GM12878 (cell line): ENCODE results near the gene KAZN. TPM values are rescaled to one million over a fixed set of nuclear protein-coding genes. Genes with fewer than 3 reads are reported as not detected.

Experiments
- ATAC-seq: fragments of 200-7000 bp; cut with Tn5 transposase; 3 replicates; pipeline ENCODE4 v1.9.1; 2020; ENCODE audit warnings: mild to moderate bottlenecking, moderate library complexity
- BruUV-seq: library from RNA; stranded (reverse); fragments of 400-500 nt; replicated peaks from 2 replicates; lab custom pipeline; 2021; lab: Mats Ljungman, UMichigan
- CTCF ChIA-PET: fragments of 300-600 bp; sonication (Branson Sonifier 250); formaldehyde crosslinking; extraction: SDS; loops from one replicate; lab custom pipeline; 2021; ENCODE audit warnings: inconsistent platforms; lab: Yijun Ruan, JAX
- POLR2A ChIA-PET: fragments of 350-600 bp; formaldehyde crosslinking; extraction: SDS; loops from one replicate; lab custom pipeline; 2021; ENCODE audit warnings: inconsistent platforms; lab: Charles Lee
- RAD21 ChIA-PET: fragments of 300-600 bp; sonication (Branson Sonifier 250); formaldehyde crosslinking; loops from one replicate; lab custom pipeline; 2023; ENCODE audit warnings: antibody characterized with exemption; ENCODE audit not compliant: unreplicated experiment; lab: Charles Lee
- SMC1A ChIA-PET: fragments of 300-600 bp; sonication (Branson Sonifier 250); formaldehyde crosslinking; loops from one replicate; lab custom pipeline; 2023; ENCODE audit not compliant: unreplicated experiment, uncharacterized antibody; lab: Charles Lee
- DNase-seq: peaks from one replicate; pipeline ENCODE4 v3.0.0-alpha.2; 2011; ENCODE audit warnings: low read depth, low spot score
- FAIRE-seq: peaks from 3 replicates; lab custom pipeline; 2011; peaks lifted over from hg19 to GRCh38; lab: Jason Lieb, UNC
- H2AFZ ChIP-seq: 2 replicates; pipeline ENCODE4 v1.6.0; 2011; ENCODE audit warnings: low read depth, low read length, control low read depth; ENCODE audit not compliant: control insufficient read depth
- H3K27ac ChIP-seq: 2 replicates; pipeline ENCODE4 v1.5.1; 2011; ENCODE audit warnings: control low read depth; ENCODE audit not compliant: control insufficient read depth, insufficient read depth
- H3K27me3 ChIP-seq, 2 experiments: replicated peaks in 1 of 2; 2 replicates each; pipeline versions ENCODE4 v1.6.0 to v1.6.1; 2011; ENCODE audit warnings: low read length in 1 of 2; ENCODE audit not compliant: control insufficient read depth in 2 of 2, insufficient read depth in 2 of 2
- H3K36me3 ChIP-seq, 2 experiments: 2 replicates each; pipeline ENCODE4 v1.5.1; 2011; ENCODE audit warnings: low read length in 1 of 2; ENCODE audit not compliant: control insufficient read depth in 2 of 2, insufficient read depth in 2 of 2
- H3K4me1 ChIP-seq: 2 replicates; pipeline ENCODE4 v1.6.1; 2011; ENCODE audit warnings: mild to moderate bottlenecking, low read length, moderate library complexity, mixed read lengths; ENCODE audit not compliant: control insufficient read depth, insufficient read depth
- H3K4me2 ChIP-seq: 2 replicates; pipeline ENCODE4 v1.6.0; 2011; ENCODE audit warnings: control low read depth; ENCODE audit not compliant: control insufficient read depth, insufficient read depth
- H3K4me3 ChIP-seq: fragments of 200-600 bp; sonication (generic); 2 replicates; pipeline ENCODE4 v1.5.1; 2016
- H3K79me2 ChIP-seq: 2 replicates; pipeline ENCODE4 v1.6.0; 2011; ENCODE audit warnings: low read length; ENCODE audit not compliant: control insufficient read depth, insufficient read depth
- H3K9ac ChIP-seq: 2 replicates; pipeline ENCODE4 v1.8.0; 2011; ENCODE audit warnings: low read length, control low read depth, mixed read lengths; ENCODE audit not compliant: control insufficient read depth, insufficient read depth
- H3K9me3 ChIP-seq: replicated peaks from 3 replicates; pipeline ENCODE4 v1.5.1; 2011; ENCODE audit warnings: mild to moderate bottlenecking, low read length; ENCODE audit not compliant: control insufficient read depth, insufficient read depth
- H4K20me1 ChIP-seq: 2 replicates; pipeline ENCODE4 v1.6.0; 2011; ENCODE audit not compliant: control insufficient read depth, insufficient read depth
- ASH2L ChIP-seq: fragments of 300-600, 200-600 bp; sonication (generic); IDR thresholded peaks from 2 replicates; pipeline ENCODE4 v1.6.1; 2017; ENCODE audit warnings: low read depth, mild to moderate bottlenecking, borderline replicate concordance
- HDAC6 ChIP-seq: fragments of 200-600 bp; sonication (generic); IDR thresholded peaks from one replicate; pipeline ENCODE4 v1.8.0; 2017; ENCODE audit warnings: antibody characterized with exemption; ENCODE audit not compliant: unreplicated experiment
- MYB ChIP-seq: fragments of 150-350 bp; IDR thresholded peaks from 2 replicates; pipeline ENCODE4 v1.6.1; 2014; ENCODE audit warnings: mild to moderate bottlenecking, low read depth, low read length, borderline replicate concordance
- NR2F1 ChIP-seq: fragments of 450-650 bp; conservative IDR thresholded peaks from 2 replicates; pipeline ENCODE4 v1.6.1; 2017; ENCODE audit warnings: mild to moderate bottlenecking
- SMAD1 ChIP-seq: fragments of 450-650 bp; IDR thresholded peaks from 2 replicates; pipeline ENCODE4 v1.6.1; 2018; ENCODE audit warnings: mild to moderate bottlenecking, low read depth; ENCODE audit not compliant: partially characterized antibody
- WRNIP1 ChIP-seq: IDR thresholded peaks from 2 replicates; pipeline ENCODE4 v1.6.1; 2011; ENCODE audit warnings: low read depth, low read length, improper control_type of control experiment, borderline replicate concordance
- ZBED1 ChIP-seq: IDR thresholded peaks from 2 replicates; pipeline ENCODE4 v1.6.1; 2016; ENCODE audit warnings: borderline replicate concordance
- ZNF207 ChIP-seq: fragments of 450-650 bp; IDR thresholded peaks from 2 replicates; pipeline ENCODE4 v1.6.1; 2014; ENCODE audit warnings: antibody characterized with exemption, mild to moderate bottlenecking, borderline replicate concordance
- WGBS: methylation state at CpG from one replicate; pipeline ENCODE4 v1.1.6; 2016; ENCODE audit warnings: low lambda C conversion rate; ENCODE audit not compliant: insufficient replicate concordance, insufficient coverage; ENCODE audit errors: missing lambda C conversion rate; 5-methylcytosine and 5-hydroxymethylcytosine counted together
- in situ Hi-C: fragments of 300-500 bp; cut with MboI; formaldehyde crosslinking; loops from 9 replicates; pipeline ENCODE4 v1.14.3; 2018; ENCODE audit warnings: mixed read lengths
- intact Hi-C: fragments of 100-400 bp; cut with micrococcal nuclease; formaldehyde crosslinking; loops from one replicate; pipeline ENCODE4 v1.14.2; 2022; ENCODE audit not compliant: unreplicated experiment
- polyA plus RNA-seq, 11 experiments: library from polyadenylated mRNA; depleted of rRNA in 4 of 11; unstranded in 6 of 11; stranded (reverse) in 5 of 11; fragments of >200 nt; fragmentation: Nextera tagmentation in 4 of 11; fragmentation: Illumina TruSeq in 1 of 11; extraction: Ambion mirVana in 4 of 11; extraction: Trizol in 1 of 11; gene quantifications; 1 replicate in 1 of 11; 2 replicates in 10 of 11; pipeline versions ENCODE4 v1.2.1 to v1.2.3, GENCODE V29; 2011 to 2016; ENCODE audit warnings: inconsistent platforms in 2 of 11, missing spikeins in 2 of 11, low read depth in 1 of 11
- total RNA-seq, 4 experiments: library from RNA; depleted of rRNA in 3 of 4; stranded (reverse); fragments of >200 nt in 3 of 4; fragmentation: Illumina TruSeq in 1 of 4; extraction: Trizol in 1 of 4; gene quantifications; 2 replicates each; pipeline versions ENCODE4 v1.2.1 to v1.2.3, GENCODE V29; 2013 to 2021
- TF ChIP-seq, protein P1 (sequence below): fragments of 150-350 bp; IDR thresholded peaks from 2 replicates; pipeline ENCODE4 v1.6.1; 2016; ENCODE audit warnings: low read depth, low read length
- TF ChIP-seq, protein P2 (sequence below): fragments of 450-650 bp; formaldehyde crosslinking; IDR thresholded peaks from 2 replicates; pipeline ENCODE4 v1.5.0; 2022; ENCODE audit warnings: mild to moderate bottlenecking, missing genetic modification characterization
- TF ChIP-seq, protein P3 (sequence below): IDR thresholded peaks from 2 replicates; pipeline ENCODE4 v1.6.1; 2011; ENCODE audit warnings: borderline replicate concordance, low read depth, mild to moderate bottlenecking, moderate library complexity, mixed read lengths, low read length; ENCODE audit not compliant: insufficient read depth; ENCODE audit errors: extremely low read length
- TF ChIP-seq, protein P4 (sequence below): fragments of 450-650 bp; IDR thresholded peaks from 2 replicates; pipeline ENCODE4 v1.6.1; 2016; ENCODE audit warnings: mild to moderate bottlenecking, moderate library complexity, borderline replicate concordance

Gene KAZN
- total and polyA plus RNA-seq, 10 of the 15 experiments (the other 5 are each of a cell fraction or from before 2014, with no cell fraction given) = 0.72 to 4.0 (median 1.2) TPM

DNA sequence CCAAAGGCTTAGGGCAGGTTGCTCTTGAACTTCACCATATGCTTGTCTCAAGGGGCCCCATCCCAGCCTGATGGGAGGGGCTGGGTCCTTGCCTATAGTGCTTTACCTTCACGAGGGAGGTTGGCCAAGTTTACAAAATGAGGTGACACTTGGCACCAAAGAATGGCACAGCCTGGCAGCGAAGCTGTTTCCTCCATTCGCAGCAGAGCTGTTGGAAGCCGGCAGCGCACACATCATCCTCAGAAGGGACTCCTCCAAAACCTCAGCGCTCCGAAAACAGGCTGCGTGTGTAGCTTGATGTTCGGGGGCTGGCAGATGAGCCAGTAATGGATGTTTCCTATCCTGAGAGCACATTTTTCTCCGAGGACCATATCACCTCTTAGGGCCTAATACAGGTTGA is 116.8 kb downstream of the KAZN start:
- Histone ChIP-seq H3K9me3 (no peaks in the 10 kb centered on the region; the same call in 2 of the 3 replicates), H3K4me2 (no peak overlapping the region), H3K9ac (no peak overlapping the region), H3K36me3 (no peaks in the 10 kb centered on the region), H3K4me3 (no peak overlapping the region), H3K4me1 (no peaks in the 10 kb centered on the region), H3K79me2 (no peaks in the 10 kb centered on the region), H3K27me3 (no peaks in the 10 kb centered on the region), H2AFZ (no peak overlapping the region), H3K27ac (no peak overlapping the region), H4K20me1 (no peaks in the 10 kb centered on the region)
- ATAC-seq (no peak), DNase-seq (no peak), FAIRE-seq (no peak)
- RAD21 ChIA-PET = interaction anchor here (1.1 kb wide), 1 partner anchor 17 kb away, joined by 3 read pairs; no protein-coding TSS in a partner anchor
- in situ Hi-C loops = no loop called here
- intact Hi-C loops = no loop called here
- POLR2A ChIA-PET = no interaction called here
- SMC1A ChIA-PET = no interaction called here
- 27% methylated on average over 10 of the region's 10 CpGs for WGBS
- no TSS peak for BruUV-seq
- CTCF ChIA-PET = no interaction called here
- TF ChIP-seq, protein P1, sequence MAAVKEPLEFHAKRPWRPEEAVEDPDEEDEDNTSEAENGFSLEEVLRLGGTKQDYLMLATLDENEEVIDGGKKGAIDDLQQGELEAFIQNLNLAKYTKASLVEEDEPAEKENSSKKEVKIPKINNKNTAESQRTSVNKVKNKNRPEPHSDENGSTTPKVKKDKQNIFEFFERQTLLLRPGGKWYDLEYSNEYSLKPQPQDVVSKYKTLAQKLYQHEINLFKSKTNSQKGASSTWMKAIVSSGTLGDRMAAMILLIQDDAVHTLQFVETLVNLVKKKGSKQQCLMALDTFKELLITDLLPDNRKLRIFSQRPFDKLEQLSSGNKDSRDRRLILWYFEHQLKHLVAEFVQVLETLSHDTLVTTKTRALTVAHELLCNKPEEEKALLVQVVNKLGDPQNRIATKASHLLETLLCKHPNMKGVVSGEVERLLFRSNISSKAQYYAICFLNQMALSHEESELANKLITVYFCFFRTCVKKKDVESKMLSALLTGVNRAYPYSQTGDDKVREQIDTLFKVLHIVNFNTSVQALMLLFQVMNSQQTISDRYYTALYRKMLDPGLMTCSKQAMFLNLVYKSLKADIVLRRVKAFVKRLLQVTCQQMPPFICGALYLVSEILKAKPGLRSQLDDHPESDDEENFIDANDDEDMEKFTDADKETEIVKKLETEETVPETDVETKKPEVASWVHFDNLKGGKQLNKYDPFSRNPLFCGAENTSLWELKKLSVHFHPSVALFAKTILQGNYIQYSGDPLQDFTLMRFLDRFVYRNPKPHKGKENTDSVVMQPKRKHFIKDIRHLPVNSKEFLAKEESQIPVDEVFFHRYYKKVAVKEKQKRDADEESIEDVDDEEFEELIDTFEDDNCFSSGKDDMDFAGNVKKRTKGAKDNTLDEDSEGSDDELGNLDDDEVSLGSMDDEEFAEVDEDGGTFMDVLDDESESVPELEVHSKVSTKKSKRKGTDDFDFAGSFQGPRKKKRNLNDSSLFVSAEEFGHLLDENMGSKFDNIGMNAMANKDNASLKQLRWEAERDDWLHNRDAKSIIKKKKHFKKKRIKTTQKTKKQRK = no peak
- no peak for TF ChIP-seq MYB
- TF ChIP-seq, protein P2, sequence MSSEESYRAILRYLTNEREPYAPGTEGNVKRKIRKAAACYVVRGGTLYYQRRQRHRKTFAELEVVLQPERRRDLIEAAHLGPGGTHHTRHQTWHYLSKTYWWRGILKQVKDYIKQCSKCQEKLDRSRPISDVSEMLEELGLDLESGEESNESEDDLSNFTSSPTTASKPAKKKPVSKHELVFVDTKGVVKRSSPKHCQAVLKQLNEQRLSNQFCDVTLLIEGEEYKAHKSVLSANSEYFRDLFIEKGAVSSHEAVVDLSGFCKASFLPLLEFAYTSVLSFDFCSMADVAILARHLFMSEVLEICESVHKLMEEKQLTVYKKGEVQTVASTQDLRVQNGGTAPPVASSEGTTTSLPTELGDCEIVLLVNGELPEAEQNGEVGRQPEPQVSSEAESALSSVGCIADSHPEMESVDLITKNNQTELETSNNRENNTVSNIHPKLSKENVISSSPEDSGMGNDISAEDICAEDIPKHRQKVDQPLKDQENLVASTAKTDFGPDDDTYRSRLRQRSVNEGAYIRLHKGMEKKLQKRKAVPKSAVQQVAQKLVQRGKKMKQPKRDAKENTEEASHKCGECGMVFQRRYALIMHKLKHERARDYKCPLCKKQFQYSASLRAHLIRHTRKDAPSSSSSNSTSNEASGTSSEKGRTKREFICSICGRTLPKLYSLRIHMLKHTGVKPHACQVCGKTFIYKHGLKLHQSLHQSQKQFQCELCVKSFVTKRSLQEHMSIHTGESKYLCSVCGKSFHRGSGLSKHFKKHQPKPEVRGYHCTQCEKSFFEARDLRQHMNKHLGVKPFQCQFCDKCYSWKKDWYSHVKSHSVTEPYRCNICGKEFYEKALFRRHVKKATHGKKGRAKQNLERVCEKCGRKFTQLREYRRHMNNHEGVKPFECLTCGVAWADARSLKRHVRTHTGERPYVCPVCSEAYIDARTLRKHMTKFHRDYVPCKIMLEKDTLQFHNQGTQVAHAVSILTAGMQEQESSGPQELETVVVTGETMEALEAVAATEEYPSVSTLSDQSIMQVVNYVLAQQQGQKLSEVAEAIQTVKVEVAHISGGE = no peak
- TF ChIP-seq ASH2L = no peak
- no peak for TF ChIP-seq HDAC6
- no peak for TF ChIP-seq ZBED1
- no peak for TF ChIP-seq WRNIP1
- TF ChIP-seq, protein P3, sequence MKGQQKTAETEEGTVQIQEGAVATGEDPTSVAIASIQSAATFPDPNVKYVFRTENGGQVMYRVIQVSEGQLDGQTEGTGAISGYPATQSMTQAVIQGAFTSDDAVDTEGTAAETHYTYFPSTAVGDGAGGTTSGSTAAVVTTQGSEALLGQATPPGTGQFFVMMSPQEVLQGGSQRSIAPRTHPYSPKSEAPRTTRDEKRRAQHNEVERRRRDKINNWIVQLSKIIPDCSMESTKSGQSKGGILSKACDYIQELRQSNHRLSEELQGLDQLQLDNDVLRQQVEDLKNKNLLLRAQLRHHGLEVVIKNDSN = no peak
- TF ChIP-seq NR2F1 = no peak
- TF ChIP-seq ZNF207 = no peak
- TF ChIP-seq, protein P4, sequence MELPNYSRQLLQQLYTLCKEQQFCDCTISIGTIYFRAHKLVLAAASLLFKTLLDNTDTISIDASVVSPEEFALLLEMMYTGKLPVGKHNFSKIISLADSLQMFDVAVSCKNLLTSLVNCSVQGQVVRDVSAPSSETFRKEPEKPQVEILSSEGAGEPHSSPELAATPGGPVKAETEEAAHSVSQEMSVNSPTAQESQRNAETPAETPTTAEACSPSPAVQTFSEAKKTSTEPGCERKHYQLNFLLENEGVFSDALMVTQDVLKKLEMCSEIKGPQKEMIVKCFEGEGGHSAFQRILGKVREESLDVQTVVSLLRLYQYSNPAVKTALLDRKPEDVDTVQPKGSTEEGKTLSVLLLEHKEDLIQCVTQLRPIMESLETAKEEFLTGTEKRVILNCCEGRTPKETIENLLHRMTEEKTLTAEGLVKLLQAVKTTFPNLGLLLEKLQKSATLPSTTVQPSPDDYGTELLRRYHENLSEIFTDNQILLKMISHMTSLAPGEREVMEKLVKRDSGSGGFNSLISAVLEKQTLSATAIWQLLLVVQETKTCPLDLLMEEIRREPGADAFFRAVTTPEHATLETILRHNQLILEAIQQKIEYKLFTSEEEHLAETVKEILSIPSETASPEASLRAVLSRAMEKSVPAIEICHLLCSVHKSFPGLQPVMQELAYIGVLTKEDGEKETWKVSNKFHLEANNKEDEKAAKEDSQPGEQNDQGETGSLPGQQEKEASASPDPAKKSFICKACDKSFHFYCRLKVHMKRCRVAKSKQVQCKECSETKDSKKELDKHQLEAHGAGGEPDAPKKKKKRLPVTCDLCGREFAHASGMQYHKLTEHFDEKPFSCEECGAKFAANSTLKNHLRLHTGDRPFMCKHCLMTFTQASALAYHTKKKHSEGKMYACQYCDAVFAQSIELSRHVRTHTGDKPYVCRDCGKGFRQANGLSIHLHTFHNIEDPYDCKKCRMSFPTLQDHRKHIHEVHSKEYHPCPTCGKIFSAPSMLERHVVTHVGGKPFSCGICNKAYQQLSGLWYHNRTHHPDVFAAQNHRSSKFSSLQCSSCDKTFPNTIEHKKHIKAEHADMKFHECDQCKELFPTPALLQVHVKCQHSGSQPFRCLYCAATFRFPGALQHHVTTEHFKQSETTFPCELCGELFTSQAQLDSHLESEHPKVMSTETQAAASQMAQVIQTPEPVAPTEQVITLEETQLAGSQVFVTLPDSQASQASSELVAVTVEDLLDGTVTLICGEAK = no peak
- TF ChIP-seq SMAD1 = no peak
